ENCODE data around the gene TMEM181.

- TF ChIP-seq POLR2A (IDR thresholded peaks at IDR 0.05) = no peak
- TF ChIP-seq CTCF (IDR thresholded peaks at IDR 0.05) = no peak
These were observed 79.2 kb downstream of the TMEM181 start for GRCh38 chr6:158639056-158639455.
